Endothelial cell of umbilical vein (primary cell): Measurements from ENCODE around the gene SEC61A1.

Source experiments
- POLR2A ChIP-seq: IDR thresholded peaks from 2 replicates; pipeline ENCODE4 v1.6.1; 2012; ENCODE audit warnings: low read depth, mild to moderate bottlenecking, control low read depth, low read length
- TF ChIP-seq, protein P1 (sequence below), 2 donors: IDR thresholded peaks; 1 replicate in 1 of 2; 2 replicates in 1 of 2; pipeline ENCODE4 v1.5.1; 2011; ENCODE audit warnings: low read length in 2 of 2, mild to moderate bottlenecking in 2 of 2, moderate library complexity in 2 of 2, control low read depth in 1 of 2, inconsistent platforms in 1 of 2, low read depth in 1 of 2; ENCODE audit not compliant: insufficient read depth in 1 of 2; ENCODE audit errors: extremely low read depth in 1 of 2

DNA sequence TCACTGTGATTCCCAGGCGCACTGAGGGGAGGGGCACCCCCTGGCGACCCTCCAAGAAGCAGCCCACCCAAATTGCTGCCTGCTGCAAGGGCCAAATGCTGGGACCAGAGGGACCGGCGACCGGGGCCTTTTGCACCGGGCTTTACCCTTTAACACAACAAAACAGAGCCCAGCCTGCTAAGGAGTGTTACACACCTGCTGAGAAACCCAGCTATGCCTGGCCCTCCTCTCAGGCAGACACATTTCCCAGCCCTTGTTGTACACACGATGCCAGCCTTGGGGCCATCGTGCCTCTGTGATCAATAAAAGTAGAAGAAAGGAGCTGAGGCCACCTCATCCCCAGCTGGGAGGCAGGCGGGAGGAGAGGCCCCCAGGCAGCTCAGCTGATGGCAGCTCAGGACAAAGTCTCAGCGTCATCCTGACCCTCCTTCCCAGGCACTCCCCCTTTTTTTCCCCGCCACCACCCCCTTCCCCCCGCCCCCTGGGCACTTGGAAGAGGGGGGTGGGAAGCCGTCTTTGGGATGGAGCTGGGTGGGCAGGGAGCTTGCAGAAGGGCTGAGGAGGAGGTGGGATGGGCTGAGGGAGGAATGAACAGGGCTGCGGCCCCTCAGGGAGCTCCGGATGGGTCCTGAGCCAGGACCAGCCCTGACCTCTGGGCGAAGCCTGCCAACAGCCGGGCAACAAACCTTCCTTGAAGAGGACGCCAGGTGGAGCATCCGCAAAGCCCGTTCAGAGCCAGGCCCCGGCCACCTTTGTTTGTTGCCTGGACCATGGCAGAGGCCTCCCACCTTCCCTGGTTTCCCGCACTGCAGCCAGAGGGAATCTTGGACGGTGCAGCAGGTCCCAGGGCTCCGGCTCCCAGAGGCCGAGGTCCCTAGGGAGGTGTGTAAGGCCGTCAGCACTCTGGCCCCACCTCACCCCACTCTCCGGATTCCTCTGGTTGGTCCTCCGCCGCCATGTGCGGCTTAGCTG is 45.9 kb upstream of the SEC61A1 start:
- no peak for TF ChIP-seq POLR2A
- TF ChIP-seq, protein P1, sequence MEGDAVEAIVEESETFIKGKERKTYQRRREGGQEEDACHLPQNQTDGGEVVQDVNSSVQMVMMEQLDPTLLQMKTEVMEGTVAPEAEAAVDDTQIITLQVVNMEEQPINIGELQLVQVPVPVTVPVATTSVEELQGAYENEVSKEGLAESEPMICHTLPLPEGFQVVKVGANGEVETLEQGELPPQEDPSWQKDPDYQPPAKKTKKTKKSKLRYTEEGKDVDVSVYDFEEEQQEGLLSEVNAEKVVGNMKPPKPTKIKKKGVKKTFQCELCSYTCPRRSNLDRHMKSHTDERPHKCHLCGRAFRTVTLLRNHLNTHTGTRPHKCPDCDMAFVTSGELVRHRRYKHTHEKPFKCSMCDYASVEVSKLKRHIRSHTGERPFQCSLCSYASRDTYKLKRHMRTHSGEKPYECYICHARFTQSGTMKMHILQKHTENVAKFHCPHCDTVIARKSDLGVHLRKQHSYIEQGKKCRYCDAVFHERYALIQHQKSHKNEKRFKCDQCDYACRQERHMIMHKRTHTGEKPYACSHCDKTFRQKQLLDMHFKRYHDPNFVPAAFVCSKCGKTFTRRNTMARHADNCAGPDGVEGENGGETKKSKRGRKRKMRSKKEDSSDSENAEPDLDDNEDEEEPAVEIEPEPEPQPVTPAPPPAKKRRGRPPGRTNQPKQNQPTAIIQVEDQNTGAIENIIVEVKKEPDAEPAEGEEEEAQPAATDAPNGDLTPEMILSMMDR (IDR thresholded peaks at IDR 0.05; ENCODE audit: extremely low read depth in 1 of 2, insufficient read depth in 1 of 2, low read depth in 1 of 2, low read length in 2 of 2), result no peak
